Measurements from ENCODE around the gene UQCC5. TPM values are rescaled to one million over a fixed set of nuclear protein-coding genes. Genes with fewer than 3 reads are reported as not detected.

Gene UQCC5
- total RNA-seq, 1 donor from 2014 or later, result 16.3 TPM

GRCh38 chr3:52502808-52503350 is 33.5 kb upstream of the UQCC5 start:
- no peaks in the 10 kb centered on the region for H3K9me3 ChIP-seq
- no peak for DNase-seq

GRCh38 chr3:52503788-52504424 is 32.5 kb upstream of the UQCC5 start:
- Histone ChIP-seq H3K4me3 (no peak overlapping the region), H3K9me3 (no peaks in the 10 kb centered on the region), H3K4me1 (peaks cover 5% of the 10 kb centered on the region), H3K36me3 (peaks cover 29% of the 10 kb centered on the region), H3K27ac (no peak overlapping the region), H3K27me3 (ENCODE audit: low read depth) (no peaks in the 10 kb centered on the region)
- no peak for TF ChIP-seq CTCF (IDR thresholded peaks at IDR 0.05)
- DNase-seq (no peak), ATAC-seq (no peak)
- intact Hi-C loops (cut with DNase I), result no loop called here

More at GRCh38 chr3:52502808-52503350, 33.5 kb upstream of the UQCC5 start:
- ATAC-seq, result no peak
- Histone ChIP-seq H3K36me3 (peaks cover 25% of the 10 kb centered on the region), H3K27me3 (ENCODE audit: low read depth) (no peaks in the 10 kb centered on the region), H3K27ac (no peak overlapping the region), H3K4me1 (peaks cover 15% of the 10 kb centered on the region), H3K4me3 (no peak overlapping the region)
- intact Hi-C loops (cut with DNase I), result no loop called here
- no peak for TF ChIP-seq CTCF (IDR thresholded peaks at IDR 0.05)

- Histone ChIP-seq H3K27ac (no peak overlapping the region), H3K9me3 (no peaks in the 10 kb centered on the region), H3K4me1 (no peaks in the 10 kb centered on the region), H3K36me3 (peaks cover 29% of the 10 kb centered on the region), H3K27me3 (ENCODE audit: low read depth) (no peaks in the 10 kb centered on the region), H3K4me3 (no peak overlapping the region)
- intact Hi-C loops (cut with DNase I), result no loop called here
- ATAC-seq, result no peak
- no peak for TF ChIP-seq CTCF (IDR thresholded peaks at IDR 0.05)
- DNase-seq, result no peak
These were observed 31.4 kb upstream of the UQCC5 start for GRCh38 chr3:52504977-52505376.

GRCh38 chr3:52506266-52506966 is 30.0 kb upstream of the UQCC5 start:
- TF ChIP-seq CTCF (IDR thresholded peaks at IDR 0.05), result no peak

GRCh38 chr3:52507359-52507758 is 29.0 kb upstream of the UQCC5 start:
- H3K27ac ChIP-seq, result no peak overlapping the region
- no peak for TF ChIP-seq CTCF (IDR thresholded peaks at IDR 0.05)
- peaks cover 29% of the 10 kb centered on the region for H3K36me3 ChIP-seq
- intact Hi-C loops (cut with DNase I), result no loop called here
- H3K9me3 ChIP-seq, result no peaks in the 10 kb centered on the region
- ATAC-seq, result no peak
- H3K4me1 ChIP-seq, result no peaks in the 10 kb centered on the region
- no peak overlapping the region for H3K4me3 ChIP-seq
- H3K27me3 ChIP-seq (ENCODE audit: low read depth), result no peaks in the 10 kb centered on the region
- DNase-seq, result no peak

More at GRCh38 chr3:52506266-52506966, 30.0 kb upstream of the UQCC5 start:
- no peaks in the 10 kb centered on the region for H3K9me3 ChIP-seq
- no peak for DNase-seq
- peaks cover 29% of the 10 kb centered on the region for H3K36me3 ChIP-seq
- no peak overlapping the region for H3K27ac ChIP-seq
- H3K27me3 ChIP-seq (ENCODE audit: low read depth), result no peaks in the 10 kb centered on the region
- intact Hi-C loops (cut with DNase I), result no loop called here
- no peak for ATAC-seq
- H3K4me1 ChIP-seq, result no peaks in the 10 kb centered on the region
- no peak overlapping the region for H3K4me3 ChIP-seq
